Measurements from ENCODE around the gene RAB11FIP4. TPM values are rescaled to one million over a fixed set of nuclear protein-coding genes. Genes with fewer than 3 reads are reported as not detected.

Gene RAB11FIP4
- total and polyA plus RNA-seq, 2 donors (not counting 1 experiment from before 2014, with no cell fraction given): 17.0 to 70.5 TPM

- H3K4me2 ChIP-seq (replicated peaks; ENCODE audit: low read depth, low read length, poor library complexity, severe bottlenecking): no peak overlapping the region
- 97% methylated on average over 26 of the region's 26 CpGs for WGBS (ENCODE audit: insufficient coverage)
- DNase-seq: no peak
- H3K9ac ChIP-seq (ENCODE audit: low read length): no peak overlapping the region
- H3K4me3 ChIP-seq (ENCODE audit: control extremely low read depth in 1 of 5, extremely low read depth in 1 of 5, insufficient read depth in 1 of 5, low read depth in 2 of 5, low read length in 4 of 5): no peak overlapping the region
- CTCF ChIA-PET: interaction anchor here (0.5 to 22.3 kb wide), 11 partner anchors 11 to 396 kb away, joined by 3 to 460 read pairs (median 5); partner anchors contain the start of gene RAB11FIP4
- Mint-ChIP-seq H3K4me1 (peaks cover 12% of the 10 kb centered on the region), H3K4me3 (no peak overlapping the region), H3K27me3 (no peaks in the 10 kb centered on the region), H3K27ac (no peak overlapping the region), H3K9me3 (ENCODE audit: insufficient read depth) (no peaks in the 10 kb centered on the region)
- H3K27ac ChIP-seq (ENCODE audit: low read length in 2 of 2): no peak overlapping the region
- peaks cover 17% of the 10 kb centered on the region for H4K20me1 ChIP-seq (ENCODE audit: control insufficient read depth, insufficient read depth, low read length, poor library complexity, severe bottlenecking)
- H3K36me3 ChIP-seq (replicated peaks in 1 of 2; ENCODE audit: control extremely low read depth in 1 of 2, control insufficient read depth in 1 of 2, extremely low read depth in 1 of 2, insufficient read depth in 2 of 2, low read length in 1 of 2): peaks cover 3 to 94% of the 10 kb centered on the region in 2 experiments
- POLR2A ChIA-PET: interaction anchor here (0.5 to 0.8 kb wide), 3 partner anchors 7 to 355 kb away, joined by 4 to 14 read pairs (median 5); no protein-coding TSS in a partner anchor
- H3K9me3 ChIP-seq (ENCODE audit: control extremely low read depth in 1 of 3, control insufficient read depth in 2 of 3, insufficient read depth in 1 of 3, low read length in 2 of 3): peaks cover 0 to 15% (median 9%) of the 10 kb centered on the region in 3 donors
- ATAC-seq (ENCODE audit: low read depth): no peak
- intact Hi-C loops (cut with micrococcal nuclease): no loop called here
- H2AFZ ChIP-seq (ENCODE audit: insufficient read depth, low read depth, low read length, poor library complexity, severe bottlenecking): no peak overlapping the region
- peaks cover 0 to 15% of the 10 kb centered on the region in 2 donors for H3K4me1 ChIP-seq (ENCODE audit: control insufficient read depth in 2 of 2, insufficient read depth in 2 of 2, low read length in 2 of 2)
- no peaks in the 10 kb centered on the region for H3K27me3 ChIP-seq (replicated peaks in 1 of 4; ENCODE audit: control extremely low read depth in 1 of 4, control insufficient read depth in 3 of 4, insufficient read depth in 4 of 4, low read length in 3 of 4)
- H3K79me2 ChIP-seq (ENCODE audit: control insufficient read depth, insufficient read depth, low read length): peaks cover 6% of the 10 kb centered on the region
- no peak for TF ChIP-seq EZH2 (IDR thresholded peaks at IDR 0.05; ENCODE audit: borderline replicate concordance, insufficient read depth, low read depth, low read length, poor library complexity, severe bottlenecking)
- TF ChIP-seq CTCF (IDR thresholded peaks at IDR 0.05): no peak
Measured at GRCh38 chr17:31528291-31528874, 136.9 kb downstream of the RAB11FIP4 start.

- Histone ChIP-seq H3K4me1 (ENCODE audit: control insufficient read depth in 2 of 2, insufficient read depth in 2 of 2, low read length in 2 of 2) (peaks cover 5 to 29% of the 10 kb centered on the region in 2 donors), H3K36me3 (replicated peaks in 1 of 2; ENCODE audit: control extremely low read depth in 1 of 2, control insufficient read depth in 1 of 2, extremely low read depth in 1 of 2, insufficient read depth in 2 of 2, low read length in 1 of 2) (peaks cover 3 to 81% of the 10 kb centered on the region in 2 experiments), H3K4me3 (ENCODE audit: control extremely low read depth in 1 of 5, extremely low read depth in 1 of 5, insufficient read depth in 1 of 5, low read depth in 2 of 5, low read length in 4 of 5) (no peak overlapping the region), H3K4me2 (replicated peaks; ENCODE audit: low read depth, low read length, poor library complexity, severe bottlenecking) (no peak overlapping the region), H3K27ac (ENCODE audit: low read length in 2 of 2) (no peak overlapping the region), H2AFZ (ENCODE audit: insufficient read depth, low read depth, low read length, poor library complexity, severe bottlenecking) (no peak overlapping the region), H4K20me1 (ENCODE audit: control insufficient read depth, insufficient read depth, low read length, poor library complexity, severe bottlenecking) (peaks cover 17% of the 10 kb centered on the region), H3K9me3 (ENCODE audit: control extremely low read depth in 1 of 3, control insufficient read depth in 2 of 3, insufficient read depth in 1 of 3, low read length in 2 of 3) (peaks cover 0 to under 1% (median 0%) of the 10 kb centered on the region in 3 donors), H3K79me2 (ENCODE audit: control insufficient read depth, insufficient read depth, low read length) (peaks cover 6% of the 10 kb centered on the region), H3K9ac (ENCODE audit: low read length) (no peak overlapping the region), H3K27me3 (replicated peaks in 1 of 4; ENCODE audit: control extremely low read depth in 1 of 4, control insufficient read depth in 3 of 4, insufficient read depth in 4 of 4, low read length in 3 of 4) (no peaks in the 10 kb centered on the region)
- intact Hi-C loops (cut with micrococcal nuclease): no loop called here
- Mint-ChIP-seq H3K27ac (no peak overlapping the region), H3K27me3 (no peaks in the 10 kb centered on the region), H3K4me1 (peaks cover 20% of the 10 kb centered on the region), H3K9me3 (ENCODE audit: insufficient read depth) (no peaks in the 10 kb centered on the region), H3K4me3 (no peak overlapping the region)
- ATAC-seq (ENCODE audit: low read depth) (no peak), DNase-seq (no peak)
- TF ChIP-seq CTCF (IDR thresholded peaks at IDR 0.05) (no peak), EZH2 (IDR thresholded peaks at IDR 0.05; ENCODE audit: borderline replicate concordance, insufficient read depth, low read depth, low read length, poor library complexity, severe bottlenecking) (no peak)
- POLR2A ChIA-PET: no interaction called here
- CTCF ChIA-PET: interaction anchor here (0.7 to 22.3 kb wide), 3 partner anchors 91 to 391 kb away, joined by 3 to 460 read pairs (median 262); no protein-coding TSS in a partner anchor
- WGBS (ENCODE audit: insufficient coverage): 94% methylated on average over 8 of the region's 12 CpGs
Measured at GRCh38 chr17:31529841-31530251, 138.4 kb downstream of the RAB11FIP4 start.
